Upper lobe of right lung (tissue), 1 donor: ENCODE results near the gene PLCB1. TPM values are rescaled to one million over a fixed set of nuclear protein-coding genes. Genes with fewer than 3 reads are reported as not detected.

Source experiments
- ATAC-seq: fragments of 200-7000 bp; cut with Tn5 transposase; one replicate; pipeline ENCODE4 v1.9.1; 2020; ENCODE audit warnings: mild to moderate bottlenecking, moderate library complexity
- DNase-seq: peaks from one replicate; pipeline ENCODE4 v3.0.0-alpha.2; 2020
- H3K27ac ChIP-seq: fragments of 200-600 bp; one replicate; pipeline ENCODE4 v1.8.0; 2022
- H3K27me3 ChIP-seq: fragments of 200-600 bp; one replicate; pipeline ENCODE4 v1.8.0; 2022; ENCODE audit warnings: mild to moderate bottlenecking
- H3K36me3 ChIP-seq: fragments of 200-600 bp; one replicate; pipeline ENCODE4 v1.8.0; 2022
- H3K4me1 ChIP-seq: fragments of 200-600 bp; one replicate; pipeline ENCODE4 v1.8.0; 2022
- H3K4me3 ChIP-seq: fragments of 200-600 bp; one replicate; pipeline ENCODE4 v1.8.0; 2022; ENCODE audit warnings: mild to moderate bottlenecking
- H3K9me3 ChIP-seq: fragments of 200-600 bp; one replicate; pipeline ENCODE4 v1.8.0; 2022
- intact Hi-C: fragments of 100-400 bp; cut with DNase I; formaldehyde crosslinking; loops from one replicate; pipeline ENCODE4 v1.11.0; 2022
- total RNA-seq: library from RNA; stranded (reverse); fragmentation: NEBNext Ultra II Directional; extraction: Animal tissue kit (Norgen Biotek cat#: 25700); gene quantifications from one replicate; pipeline ENCODE4 v1.2.1, GENCODE V29; 2021
- TF ChIP-seq, protein P1 (sequence below): fragments of 200-600 bp; IDR thresholded peaks from one replicate; pipeline ENCODE4 v1.8.0; 2022; ENCODE audit warnings: antibody characterized with exemption
- donor health status: DM: no; HTN: yes; CAD: no; lungs with severe emphysema.

The PLCB1 gene
- total RNA-seq, 1 donor from 2014 or later = 12.4 TPM

DNA sequence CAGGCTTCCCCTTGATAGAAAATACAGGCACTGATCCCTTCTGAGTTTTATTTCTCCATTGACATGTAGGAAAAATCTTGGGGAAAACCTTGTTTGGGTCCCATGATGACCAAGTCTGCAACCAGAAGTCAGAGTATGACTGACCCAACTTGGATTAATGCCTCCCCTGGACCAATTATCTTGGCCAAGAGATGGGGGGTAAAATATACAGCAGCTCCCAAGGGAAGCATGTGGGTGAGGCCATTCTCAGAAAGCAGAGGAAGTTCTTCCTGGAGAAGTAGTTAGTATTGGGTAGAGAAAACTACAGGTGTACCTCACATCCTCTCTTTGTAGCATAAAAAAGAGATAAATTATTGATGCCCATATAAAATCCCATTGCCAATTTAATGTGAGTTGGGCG lies 651.7 kb downstream of the PLCB1 start:
- DNase-seq (no peak), ATAC-seq (no peak)
- H3K4me3 ChIP-seq = no peak overlapping the region
- intact Hi-C loops = no loop called here
- H3K36me3 ChIP-seq = no peaks in the 10 kb centered on the region
- no peaks in the 10 kb centered on the region for H3K27me3 ChIP-seq
- H3K9me3 ChIP-seq = no peaks in the 10 kb centered on the region
- no peaks in the 10 kb centered on the region for H3K4me1 ChIP-seq
- TF ChIP-seq, protein P1, sequence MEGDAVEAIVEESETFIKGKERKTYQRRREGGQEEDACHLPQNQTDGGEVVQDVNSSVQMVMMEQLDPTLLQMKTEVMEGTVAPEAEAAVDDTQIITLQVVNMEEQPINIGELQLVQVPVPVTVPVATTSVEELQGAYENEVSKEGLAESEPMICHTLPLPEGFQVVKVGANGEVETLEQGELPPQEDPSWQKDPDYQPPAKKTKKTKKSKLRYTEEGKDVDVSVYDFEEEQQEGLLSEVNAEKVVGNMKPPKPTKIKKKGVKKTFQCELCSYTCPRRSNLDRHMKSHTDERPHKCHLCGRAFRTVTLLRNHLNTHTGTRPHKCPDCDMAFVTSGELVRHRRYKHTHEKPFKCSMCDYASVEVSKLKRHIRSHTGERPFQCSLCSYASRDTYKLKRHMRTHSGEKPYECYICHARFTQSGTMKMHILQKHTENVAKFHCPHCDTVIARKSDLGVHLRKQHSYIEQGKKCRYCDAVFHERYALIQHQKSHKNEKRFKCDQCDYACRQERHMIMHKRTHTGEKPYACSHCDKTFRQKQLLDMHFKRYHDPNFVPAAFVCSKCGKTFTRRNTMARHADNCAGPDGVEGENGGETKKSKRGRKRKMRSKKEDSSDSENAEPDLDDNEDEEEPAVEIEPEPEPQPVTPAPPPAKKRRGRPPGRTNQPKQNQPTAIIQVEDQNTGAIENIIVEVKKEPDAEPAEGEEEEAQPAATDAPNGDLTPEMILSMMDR = no peak
- H3K27ac ChIP-seq = no peak overlapping the region

DNA sequence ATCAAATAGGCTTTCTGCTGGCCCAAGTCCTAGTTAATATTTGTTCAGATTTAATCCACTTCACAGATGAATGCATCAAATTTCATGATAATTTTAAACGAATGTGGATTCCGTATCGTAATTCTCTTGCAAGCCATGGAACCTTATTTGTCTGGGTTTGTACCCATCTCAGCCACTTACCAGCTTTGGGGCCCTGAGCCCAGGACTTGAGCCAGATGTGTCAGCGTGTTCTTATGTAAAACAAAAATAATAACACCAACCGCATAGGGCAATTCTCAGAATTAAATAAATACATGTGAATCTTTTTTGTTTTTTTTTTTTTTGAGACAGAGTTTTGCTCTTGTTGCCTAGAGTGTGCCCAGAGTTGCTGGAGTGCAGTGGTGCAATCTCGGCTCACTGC lies 654.3 kb downstream of the PLCB1 start:
- TF ChIP-seq, protein P1 = no peak
- H3K4me1 ChIP-seq = no peaks in the 10 kb centered on the region
- H3K27ac ChIP-seq = no peak overlapping the region
- no peaks in the 10 kb centered on the region for H3K27me3 ChIP-seq
- H3K9me3 ChIP-seq = no peaks in the 10 kb centered on the region
- intact Hi-C loops = no loop called here
- no peak for ATAC-seq
- no peak for DNase-seq
- H3K36me3 ChIP-seq = no peaks in the 10 kb centered on the region
- no peak overlapping the region for H3K4me3 ChIP-seq

DNA sequence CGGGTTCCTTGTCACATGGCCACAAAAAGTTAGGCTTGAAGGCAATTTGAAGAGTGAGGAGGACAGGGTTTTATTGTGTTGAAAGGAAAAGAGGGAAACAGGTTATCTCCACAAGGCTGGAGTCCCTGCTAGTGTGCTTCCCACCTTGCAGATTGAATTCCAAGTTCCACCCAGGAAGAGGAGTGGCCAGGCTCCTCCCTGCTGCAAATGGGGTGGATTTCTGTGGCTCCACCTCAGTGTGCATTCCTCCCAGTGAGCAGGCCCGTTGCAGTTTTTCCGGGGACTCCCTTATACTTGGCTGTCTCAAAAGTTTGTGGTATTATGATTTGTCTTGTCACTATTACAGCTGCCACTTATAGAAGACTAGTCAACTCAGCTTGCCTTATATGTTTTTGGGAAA lies 655.0 kb downstream of the PLCB1 start:
- Histone ChIP-seq H3K9me3 (no peaks in the 10 kb centered on the region), H3K27ac (no peak overlapping the region), H3K4me1 (no peaks in the 10 kb centered on the region), H3K27me3 (no peaks in the 10 kb centered on the region), H3K4me3 (no peak overlapping the region), H3K36me3 (no peaks in the 10 kb centered on the region)
- no peak for ATAC-seq
- intact Hi-C loops = no loop called here
- no peak for DNase-seq
- TF ChIP-seq, protein P1 = no peak

DNA sequence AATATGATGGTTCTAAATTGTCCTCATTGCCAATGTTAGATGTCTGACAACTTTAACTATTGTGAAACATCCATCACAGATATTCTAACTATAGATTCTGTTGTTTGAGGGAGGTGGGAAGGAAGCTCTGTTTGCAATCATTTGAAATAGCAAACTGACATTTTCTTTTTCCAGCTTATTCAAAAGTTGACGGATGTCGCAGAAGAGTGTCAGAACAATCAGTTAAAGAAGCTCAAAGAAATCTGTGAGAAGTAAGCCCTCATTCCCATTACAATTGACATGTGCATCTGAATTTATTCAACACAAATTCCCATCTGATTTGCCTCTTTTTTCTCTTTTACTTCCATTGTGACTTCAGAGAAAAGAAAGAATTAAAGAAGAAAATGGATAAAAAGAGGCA lies 656.2 kb downstream of the PLCB1 start:
- Histone ChIP-seq H3K4me3 (no peak overlapping the region), H3K27ac (no peak overlapping the region), H3K9me3 (no peaks in the 10 kb centered on the region), H3K4me1 (no peaks in the 10 kb centered on the region), H3K27me3 (no peaks in the 10 kb centered on the region), H3K36me3 (no peaks in the 10 kb centered on the region)
- intact Hi-C loops = no loop called here
- ATAC-seq (no peak), DNase-seq (no peak)
- TF ChIP-seq, protein P1 = no peak

DNA sequence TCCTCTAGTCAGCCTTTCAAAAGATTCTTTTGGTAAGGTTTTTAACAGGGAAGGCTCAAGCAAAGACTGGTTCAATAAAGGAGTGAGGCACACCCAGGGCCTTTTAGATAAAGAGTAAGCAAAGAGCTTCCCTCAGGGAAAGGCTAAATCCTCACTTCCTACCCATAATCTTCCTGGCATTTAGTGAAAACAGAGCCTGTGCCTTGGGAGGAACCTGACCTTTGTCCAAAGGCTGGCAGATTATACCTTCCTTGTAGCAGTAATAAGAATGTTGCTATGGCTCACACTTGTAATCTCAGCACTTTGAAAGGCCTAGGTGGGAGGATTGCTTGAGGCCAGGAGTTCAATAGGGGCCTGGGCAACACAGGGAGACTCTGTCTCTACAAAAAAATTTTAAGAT lies 656.8 kb downstream of the PLCB1 start:
- no peak overlapping the region for H3K4me3 ChIP-seq
- ATAC-seq (no peak), DNase-seq (no peak)
- H3K36me3 ChIP-seq = no peaks in the 10 kb centered on the region
- intact Hi-C loops = no loop called here
- no peak overlapping the region for H3K27ac ChIP-seq
- no peaks in the 10 kb centered on the region for H3K4me1 ChIP-seq
- H3K9me3 ChIP-seq = no peaks in the 10 kb centered on the region
- TF ChIP-seq, protein P1 = no peak
- no peaks in the 10 kb centered on the region for H3K27me3 ChIP-seq

DNA sequence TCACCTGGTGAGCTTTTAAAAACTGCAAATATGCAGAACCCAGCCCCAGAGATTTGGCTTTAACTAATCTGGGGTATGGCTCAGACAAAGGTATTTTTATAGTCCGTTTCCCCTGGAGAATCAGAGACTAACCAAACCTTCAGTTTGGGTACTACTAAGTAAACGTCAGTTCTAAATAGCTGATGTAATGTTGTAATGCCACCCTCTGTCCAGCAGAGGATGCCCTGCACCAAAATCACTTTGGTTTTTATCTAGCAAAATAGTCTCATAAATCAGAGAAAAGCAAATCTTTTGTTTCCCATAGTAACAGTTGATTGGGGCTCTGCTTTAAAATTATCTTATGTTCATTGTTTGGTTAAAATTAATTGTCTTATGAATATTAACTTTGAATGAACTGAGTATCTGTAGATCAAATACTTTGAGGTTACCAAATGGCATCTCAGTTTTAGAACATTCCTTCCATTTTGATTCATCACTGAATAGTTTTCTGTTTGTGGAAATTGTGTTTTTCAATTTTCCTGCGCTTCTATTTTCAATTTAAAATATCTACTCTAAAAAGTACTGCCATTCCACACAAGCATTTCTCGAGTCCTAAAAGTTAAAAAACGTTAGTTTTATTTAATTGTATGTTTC lies 658.5 kb downstream of the PLCB1 start:
- no peaks in the 10 kb centered on the region for H3K27me3 ChIP-seq
- no peak overlapping the region for H3K4me3 ChIP-seq
- no peaks in the 10 kb centered on the region for H3K36me3 ChIP-seq
- no peak for DNase-seq
- H3K27ac ChIP-seq = no peak overlapping the region
- no peaks in the 10 kb centered on the region for H3K4me1 ChIP-seq
- intact Hi-C loops = no loop called here
- ATAC-seq = peak; percentile 65
- TF ChIP-seq, protein P1 = peak; percentile 96
- no peaks in the 10 kb centered on the region for H3K9me3 ChIP-seq
